Nephron progenitor cell (in vitro differentiated cells): Measurements from ENCODE around the gene SHH.

Experiments used
- DNase-seq: peaks from one replicate; pipeline ENCODE4 v3.0.0; 2021
- H3K27ac Mint-ChIP-seq: 2 replicates; pipeline ENCODE4 v1.8.0; 2021; ENCODE audit warnings: mild to moderate bottlenecking, moderate library complexity, mixed read lengths
- H3K27me3 Mint-ChIP-seq: 2 replicates; pipeline ENCODE4 v1.8.0; 2021; ENCODE audit warnings: mild to moderate bottlenecking, low read depth, mixed read lengths; ENCODE audit not compliant: poor library complexity
- H3K36me3 Mint-ChIP-seq: 2 replicates; pipeline ENCODE4 v1.8.0; 2021; ENCODE audit warnings: low read depth, mixed read lengths
- H3K4me1 Mint-ChIP-seq: 2 replicates; pipeline ENCODE4 v1.8.0; 2021; ENCODE audit warnings: mixed read lengths
- H3K4me3 Mint-ChIP-seq: 2 replicates; pipeline ENCODE4 v1.8.0; 2021; ENCODE audit warnings: mild to moderate bottlenecking, moderate library complexity, mixed read lengths
- H3K9me3 Mint-ChIP-seq: 2 replicates; pipeline ENCODE4 v1.8.0; 2021; ENCODE audit warnings: mild to moderate bottlenecking, moderate library complexity, mixed read lengths
- TF ChIP-seq, protein P1 (sequence below): fragments of 200-600 bp; sonication (generic); IDR thresholded peaks from 2 replicates; pipeline ENCODE4 v1.5.0; 2021; ENCODE audit warnings: antibody characterized with exemption

SHH gene

DNA sequence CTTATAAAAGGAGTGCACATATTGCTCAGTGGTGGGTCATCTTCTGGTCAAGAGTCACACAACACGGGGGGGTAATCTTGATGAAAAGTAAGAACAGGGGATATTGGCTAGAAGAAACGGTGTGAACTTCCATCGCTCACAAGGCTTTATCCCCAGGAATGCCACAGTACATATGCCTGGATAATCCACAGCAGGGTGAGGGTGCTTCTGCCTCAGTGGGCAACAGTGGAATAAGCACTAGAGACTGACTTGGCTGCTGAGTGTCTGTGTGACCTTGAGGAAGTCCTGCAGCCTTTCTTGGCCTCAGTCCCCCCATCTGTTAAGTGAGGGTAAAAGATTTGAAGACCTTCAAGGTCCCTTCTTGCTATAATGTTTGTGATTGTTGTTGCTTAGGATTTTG, 44.9 kb upstream of the SHH start:
- TF ChIP-seq, protein P1, sequence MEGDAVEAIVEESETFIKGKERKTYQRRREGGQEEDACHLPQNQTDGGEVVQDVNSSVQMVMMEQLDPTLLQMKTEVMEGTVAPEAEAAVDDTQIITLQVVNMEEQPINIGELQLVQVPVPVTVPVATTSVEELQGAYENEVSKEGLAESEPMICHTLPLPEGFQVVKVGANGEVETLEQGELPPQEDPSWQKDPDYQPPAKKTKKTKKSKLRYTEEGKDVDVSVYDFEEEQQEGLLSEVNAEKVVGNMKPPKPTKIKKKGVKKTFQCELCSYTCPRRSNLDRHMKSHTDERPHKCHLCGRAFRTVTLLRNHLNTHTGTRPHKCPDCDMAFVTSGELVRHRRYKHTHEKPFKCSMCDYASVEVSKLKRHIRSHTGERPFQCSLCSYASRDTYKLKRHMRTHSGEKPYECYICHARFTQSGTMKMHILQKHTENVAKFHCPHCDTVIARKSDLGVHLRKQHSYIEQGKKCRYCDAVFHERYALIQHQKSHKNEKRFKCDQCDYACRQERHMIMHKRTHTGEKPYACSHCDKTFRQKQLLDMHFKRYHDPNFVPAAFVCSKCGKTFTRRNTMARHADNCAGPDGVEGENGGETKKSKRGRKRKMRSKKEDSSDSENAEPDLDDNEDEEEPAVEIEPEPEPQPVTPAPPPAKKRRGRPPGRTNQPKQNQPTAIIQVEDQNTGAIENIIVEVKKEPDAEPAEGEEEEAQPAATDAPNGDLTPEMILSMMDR = no peak
- Mint-ChIP-seq H3K27ac (no peak overlapping the region), H3K36me3 (no peaks in the 10 kb centered on the region), H3K27me3 (peaks cover 14% of the 10 kb centered on the region), H3K9me3 (no peaks in the 10 kb centered on the region), H3K4me1 (no peaks in the 10 kb centered on the region), H3K4me3 (no peak overlapping the region)
- DNase-seq = no peak

DNA sequence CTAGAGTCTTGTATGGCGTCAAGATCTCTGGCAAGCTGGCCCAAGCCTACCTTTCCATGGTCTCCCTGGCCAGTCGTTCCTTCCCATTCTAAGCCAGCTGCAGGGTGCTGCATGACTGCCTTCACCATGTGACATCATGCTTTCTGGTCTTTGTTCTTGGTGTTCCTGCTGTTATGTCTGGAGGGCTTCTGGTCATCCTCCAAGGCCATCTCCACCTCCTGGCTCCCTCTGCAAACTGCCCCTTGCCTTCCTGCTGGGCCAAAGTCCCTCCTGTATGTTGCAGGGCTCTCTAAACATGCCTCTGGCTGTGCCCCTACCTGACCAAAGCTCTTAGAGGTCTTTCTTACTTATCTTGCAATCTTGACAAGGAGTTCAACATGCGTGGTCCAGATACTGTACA, 44.4 kb upstream of the SHH start:
- Mint-ChIP-seq H3K27ac (no peak overlapping the region), H3K4me1 (no peaks in the 10 kb centered on the region), H3K9me3 (no peaks in the 10 kb centered on the region), H3K27me3 (peaks cover 11% of the 10 kb centered on the region), H3K36me3 (no peaks in the 10 kb centered on the region), H3K4me3 (no peak overlapping the region)
- no peak for DNase-seq
- TF ChIP-seq, protein P1 = no peak

DNA sequence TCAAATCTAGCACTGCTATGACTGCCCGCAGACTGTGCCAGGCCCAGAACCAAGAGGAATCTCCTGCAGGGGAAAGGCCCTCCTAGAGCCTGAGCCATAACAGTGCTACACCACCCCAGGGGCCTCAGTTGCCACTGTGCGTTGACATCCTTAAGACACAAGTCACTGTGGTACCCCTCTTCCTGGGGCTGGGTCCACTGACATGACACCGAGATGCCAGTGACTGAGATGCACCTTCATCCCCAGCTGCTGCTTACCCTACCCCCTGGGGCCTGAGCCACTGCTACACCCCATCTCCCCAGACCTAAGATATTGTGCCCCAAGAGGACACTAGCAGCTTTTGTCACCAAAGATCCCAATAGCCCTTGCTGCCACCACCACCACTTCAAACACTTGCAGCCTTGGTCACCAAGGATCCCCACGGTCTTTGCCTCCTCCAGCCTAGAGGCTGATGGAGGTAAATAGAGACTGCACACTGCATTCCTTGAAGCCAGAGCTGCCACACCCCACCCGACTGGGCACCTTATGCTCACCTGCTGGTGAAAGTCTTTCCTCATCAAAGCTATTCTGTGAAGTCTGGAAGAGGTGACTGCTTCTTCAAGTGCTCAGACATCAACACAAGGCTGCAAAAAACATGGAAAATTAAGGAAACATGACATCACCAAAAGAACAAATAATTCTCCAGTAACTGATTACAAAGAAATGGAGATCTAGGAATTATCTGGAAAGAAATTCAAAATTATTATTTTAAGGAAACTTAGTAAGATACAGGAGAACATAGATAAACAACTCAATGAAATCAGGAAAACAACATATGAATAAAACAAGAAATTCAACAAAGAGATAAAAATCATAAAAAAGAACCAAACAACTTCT, 40.4 kb upstream of the SHH start:
- Mint-ChIP-seq H3K4me3 (no peak overlapping the region), H3K9me3 (no peaks in the 10 kb centered on the region), H3K36me3 (no peaks in the 10 kb centered on the region), H3K27me3 (peaks cover 11% of the 10 kb centered on the region), H3K27ac (no peak overlapping the region), H3K4me1 (peaks cover 11% of the 10 kb centered on the region)
- TF ChIP-seq, protein P1 = no peak
- no peak for DNase-seq

DNA sequence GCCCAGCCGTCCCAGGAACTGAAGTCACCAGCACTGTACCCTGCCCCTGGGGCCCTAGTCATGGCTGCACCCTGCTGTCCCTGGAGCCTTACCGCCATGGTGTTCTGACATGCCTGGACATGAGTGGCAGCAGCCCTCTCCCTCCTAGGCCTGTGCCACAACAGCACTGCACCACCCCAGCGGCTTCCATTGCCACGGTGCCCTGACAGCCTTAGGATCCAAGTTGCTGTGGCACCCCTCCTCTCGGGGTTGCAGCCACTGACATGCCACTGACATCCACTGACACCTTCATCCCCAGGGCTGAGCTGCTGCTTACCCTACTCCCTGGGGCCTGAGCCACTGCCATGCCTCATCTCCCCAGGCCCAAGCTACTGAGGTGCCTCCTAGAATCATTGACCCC, 39.6 kb upstream of the SHH start:
- TF ChIP-seq, protein P1 = no peak
- no peak overlapping the region for H3K27ac Mint-ChIP-seq
- no peaks in the 10 kb centered on the region for H3K9me3 Mint-ChIP-seq
- no peak overlapping the region for H3K4me3 Mint-ChIP-seq
- H3K36me3 Mint-ChIP-seq = no peaks in the 10 kb centered on the region
- peaks cover 11% of the 10 kb centered on the region for H3K27me3 Mint-ChIP-seq
- H3K4me1 Mint-ChIP-seq = peaks cover 11% of the 10 kb centered on the region
- DNase-seq = no peak

DNA sequence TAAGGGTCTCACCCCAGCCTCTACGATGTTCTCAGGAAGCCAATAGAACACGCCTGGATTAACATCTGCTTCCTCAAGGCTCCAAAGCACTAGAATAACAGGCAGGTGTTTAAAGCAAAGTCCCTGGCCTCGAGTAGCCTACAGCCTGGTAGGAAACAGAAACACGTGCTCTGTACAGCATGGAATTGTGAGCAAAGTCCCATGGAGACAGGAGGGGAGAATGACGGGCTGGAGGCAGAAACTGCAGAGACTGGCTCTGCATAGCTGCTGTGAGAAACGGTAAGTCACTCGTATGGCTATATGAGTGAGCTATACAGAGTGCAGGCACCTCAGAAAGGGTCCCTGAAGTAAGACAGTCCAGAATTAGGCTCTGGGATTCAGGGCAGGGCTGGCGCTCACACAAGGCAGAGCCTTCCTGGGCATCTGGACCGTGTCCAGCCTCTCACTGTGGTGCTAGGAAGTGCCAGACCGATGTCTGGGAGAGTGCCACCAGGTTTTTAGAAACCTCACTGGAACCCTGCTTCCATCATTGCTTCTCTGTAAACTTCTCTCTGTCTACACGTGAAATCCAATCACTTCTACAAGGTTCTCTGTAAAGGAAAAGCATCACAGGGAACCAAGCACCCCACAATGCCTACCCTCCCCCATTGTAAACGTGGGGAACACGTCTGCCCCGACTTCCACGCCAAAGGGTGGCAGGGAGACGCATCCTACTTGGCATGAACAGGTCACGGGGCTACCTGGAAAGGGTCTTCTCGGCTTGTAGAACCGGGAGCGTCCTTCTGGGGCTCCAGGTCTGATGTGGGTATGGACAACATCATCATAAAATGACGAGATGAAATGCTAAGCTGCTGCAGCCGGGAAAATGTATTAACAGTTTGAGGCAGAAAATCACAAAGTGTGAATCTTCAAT, 38.8 kb upstream of the SHH start:
- peaks cover 11% of the 10 kb centered on the region for H3K4me1 Mint-ChIP-seq
- H3K4me3 Mint-ChIP-seq = no peak overlapping the region
- no peak overlapping the region for H3K27ac Mint-ChIP-seq
- no peaks in the 10 kb centered on the region for H3K9me3 Mint-ChIP-seq
- TF ChIP-seq, protein P1 = no peak
- H3K36me3 Mint-ChIP-seq = no peaks in the 10 kb centered on the region
- DNase-seq = no peak
- peaks cover 11% of the 10 kb centered on the region for H3K27me3 Mint-ChIP-seq
